ENCODE results near the gene MICAL3. TPM values are rescaled to one million over a fixed set of nuclear protein-coding genes. Genes with fewer than 3 reads are reported as not detected.

MICAL3 gene
- polyA plus RNA-seq, 4 donors = 3.2 to 31.4 (median 10.0) TPM

- 91 to 94% (median 94%) methylated on average over 22 of the region's 22 CpGs for WGBS, 3 donors
- FAIRE-seq = no peak
- no peaks in the 10 kb centered on the region for H3K27me3 ChIP-seq (ENCODE audit: control insufficient read depth in 3 of 3, insufficient read depth in 3 of 3, low read length in 3 of 3)
- H3K4me3 ChIP-seq (ENCODE audit: low read depth in 1 of 3, low read length in 3 of 3) = no peak overlapping the region
- peaks cover 2 to 57% (median 8%) of the 10 kb centered on the region in 3 donors for H3K36me3 ChIP-seq (ENCODE audit: control insufficient read depth in 3 of 3, insufficient read depth in 2 of 3, low read depth in 1 of 3, low read length in 3 of 3)
- peaks cover 0 to 11% (median 0%) of the 10 kb centered on the region in 3 donors for H3K4me1 ChIP-seq (ENCODE audit: control insufficient read depth in 3 of 3, insufficient read depth in 2 of 3, low read depth in 1 of 3, low read length in 2 of 3)
- no peaks in the 10 kb centered on the region for H3K9me3 ChIP-seq (ENCODE audit: control insufficient read depth in 2 of 2, insufficient read depth in 1 of 2, low read depth in 1 of 2, low read length in 1 of 2)
- DNase-seq = no peak
- no peak overlapping the region for H3K27ac ChIP-seq (ENCODE audit: low read depth in 1 of 3, low read length in 2 of 3)
These were observed 219.9 kb downstream of the MICAL3 start for GRCh38 chr22:17804331-17805080.

DNA sequence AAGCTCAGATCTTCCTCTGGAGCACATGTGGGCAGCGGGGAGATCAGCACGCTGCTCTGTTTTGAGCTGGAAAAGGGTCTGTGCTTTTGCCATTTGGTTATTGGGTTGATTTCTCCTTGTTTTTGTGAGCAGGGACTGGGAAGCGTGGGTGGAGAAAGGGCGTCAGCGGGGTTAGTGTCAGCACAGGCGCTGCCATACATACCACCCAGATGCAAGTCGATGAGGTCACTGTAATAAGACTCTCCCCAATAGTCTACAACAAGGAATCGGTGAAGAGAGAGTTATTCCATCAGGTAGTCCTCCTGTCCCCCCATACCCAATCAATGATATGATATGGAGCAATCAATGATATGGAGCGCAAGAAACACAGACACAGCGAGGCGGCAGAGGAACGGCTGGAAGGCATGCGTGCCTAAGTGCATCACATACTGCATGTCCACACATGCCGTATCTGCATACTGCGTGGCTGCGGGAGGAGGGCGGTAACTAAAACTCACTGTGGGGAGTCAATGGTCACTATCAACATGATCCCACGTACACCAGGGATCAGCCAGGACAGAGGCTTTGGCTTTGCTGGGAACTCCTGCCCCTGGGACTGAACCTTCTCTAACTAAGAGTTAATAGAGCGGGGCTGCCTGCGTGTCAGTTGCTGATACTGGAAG is 220.6 kb downstream of the MICAL3 start:
- Histone ChIP-seq H3K4me3 (ENCODE audit: low read depth in 1 of 3, low read length in 3 of 3) (no peak overlapping the region), H3K36me3 (ENCODE audit: control insufficient read depth in 3 of 3, insufficient read depth in 2 of 3, low read depth in 1 of 3, low read length in 3 of 3) (peaks cover 2 to 50% (median 6%) of the 10 kb centered on the region in 3 donors), H3K27ac (ENCODE audit: low read depth in 1 of 3, low read length in 2 of 3) (no peak overlapping the region), H3K27me3 (ENCODE audit: control insufficient read depth in 3 of 3, insufficient read depth in 3 of 3, low read length in 3 of 3) (no peaks in the 10 kb centered on the region), H3K4me1 (ENCODE audit: control insufficient read depth in 3 of 3, insufficient read depth in 2 of 3, low read depth in 1 of 3, low read length in 2 of 3) (peaks cover 0 to 13% (median 0%) of the 10 kb centered on the region in 3 donors), H3K9me3 (ENCODE audit: control insufficient read depth in 2 of 2, insufficient read depth in 1 of 2, low read depth in 1 of 2, low read length in 1 of 2) (no peaks in the 10 kb centered on the region)
- DNase-seq = no peak
- WGBS, 3 donors = 94 to 97% (median 96%) methylated on average over 20 of the region's 20 CpGs
- FAIRE-seq = no peak

- Histone ChIP-seq H3K9me3 (ENCODE audit: control insufficient read depth in 2 of 2, insufficient read depth in 1 of 2, low read depth in 1 of 2, low read length in 1 of 2) (no peaks in the 10 kb centered on the region), H3K27ac (ENCODE audit: low read depth in 1 of 3, low read length in 2 of 3) (no peak overlapping the region), H3K27me3 (ENCODE audit: control insufficient read depth in 3 of 3, insufficient read depth in 3 of 3, low read length in 3 of 3) (no peaks in the 10 kb centered on the region), H3K4me3 (ENCODE audit: low read depth in 1 of 3, low read length in 3 of 3) (no peak overlapping the region), H3K36me3 (ENCODE audit: control insufficient read depth in 3 of 3, insufficient read depth in 2 of 3, low read depth in 1 of 3, low read length in 3 of 3) (peaks cover 0 to 44% (median 6%) of the 10 kb centered on the region in 3 donors), H3K4me1 (ENCODE audit: control insufficient read depth in 3 of 3, insufficient read depth in 2 of 3, low read depth in 1 of 3, low read length in 2 of 3) (peaks cover 0 to 13% (median 0%) of the 10 kb centered on the region in 3 donors)
- FAIRE-seq (no peak), DNase-seq (no peak)
- 84 to 90% (median 90%) methylated on average over 2 of the region's 2 CpGs for WGBS, 3 donors
These were observed 221.5 kb downstream of the MICAL3 start for GRCh38 chr22:17802822-17803221.

- 88 to 92% (median 89%) methylated on average over 10 of the region's 10 CpGs for WGBS, 3 donors
- H3K36me3 ChIP-seq (ENCODE audit: control insufficient read depth in 3 of 3, insufficient read depth in 2 of 3, low read depth in 1 of 3, low read length in 3 of 3) = peaks cover 0 to 43% (median 6%) of the 10 kb centered on the region in 3 donors
- FAIRE-seq = no peak
These were observed 221.9 kb downstream of the MICAL3 start for GRCh38 chr22:17802411-17802810.

GRCh38 chr22:17797721-17798559 is 226.4 kb downstream of the MICAL3 start:
- 81 to 92% (median 82%) methylated on average over 23 of the region's 23 CpGs for WGBS, 3 donors
- Histone ChIP-seq H3K27ac (ENCODE audit: low read depth in 1 of 3, low read length in 2 of 3) (no peak overlapping the region), H3K36me3 (ENCODE audit: control insufficient read depth in 3 of 3, insufficient read depth in 2 of 3, low read depth in 1 of 3, low read length in 3 of 3) (peaks cover 0 to 44% (median 2%) of the 10 kb centered on the region in 3 donors), H3K9me3 (ENCODE audit: control insufficient read depth in 2 of 2, insufficient read depth in 1 of 2, low read depth in 1 of 2, low read length in 1 of 2) (no peaks in the 10 kb centered on the region), H3K4me3 (ENCODE audit: low read depth in 1 of 3, low read length in 3 of 3) (no peak overlapping the region), H3K27me3 (ENCODE audit: control insufficient read depth in 3 of 3, insufficient read depth in 3 of 3, low read length in 3 of 3) (no peaks in the 10 kb centered on the region), H3K4me1 (ENCODE audit: control insufficient read depth in 3 of 3, insufficient read depth in 2 of 3, low read depth in 1 of 3, low read length in 2 of 3) (peaks cover 0 to 18% (median 0%) of the 10 kb centered on the region in 3 donors)
- DNase-seq (no peak), FAIRE-seq (no peak)

More at GRCh38 chr22:17802411-17802810, 221.9 kb downstream of the MICAL3 start:
- DNase-seq = no peak
- H3K27ac ChIP-seq (ENCODE audit: low read depth in 1 of 3, low read length in 2 of 3) = no peak overlapping the region
- no peak overlapping the region for H3K4me3 ChIP-seq (ENCODE audit: low read depth in 1 of 3, low read length in 3 of 3)
- H3K4me1 ChIP-seq (ENCODE audit: control insufficient read depth in 3 of 3, insufficient read depth in 2 of 3, low read depth in 1 of 3, low read length in 2 of 3) = peaks cover 0 to 13% (median 0%) of the 10 kb centered on the region in 3 donors
- H3K27me3 ChIP-seq (ENCODE audit: control insufficient read depth in 3 of 3, insufficient read depth in 3 of 3, low read length in 3 of 3) = no peaks in the 10 kb centered on the region
- H3K9me3 ChIP-seq (ENCODE audit: control insufficient read depth in 2 of 2, insufficient read depth in 1 of 2, low read depth in 1 of 2, low read length in 1 of 2) = no peaks in the 10 kb centered on the region

GRCh38 chr22:17796695-17797094 is 227.7 kb downstream of the MICAL3 start:
- WGBS, 3 donors = 91 to 99% (median 95%) methylated on average over 5 of the region's 5 CpGs
- peaks cover 0 to 20% (median 0%) of the 10 kb centered on the region in 3 donors for H3K4me1 ChIP-seq (ENCODE audit: control insufficient read depth in 3 of 3, insufficient read depth in 2 of 3, low read depth in 1 of 3, low read length in 2 of 3)
- no peak overlapping the region for H3K27ac ChIP-seq (ENCODE audit: low read depth in 1 of 3, low read length in 2 of 3)
- no peak overlapping the region for H3K4me3 ChIP-seq (ENCODE audit: low read depth in 1 of 3, low read length in 3 of 3)
- H3K27me3 ChIP-seq (ENCODE audit: control insufficient read depth in 3 of 3, insufficient read depth in 3 of 3, low read length in 3 of 3) = no peaks in the 10 kb centered on the region
- no peak for DNase-seq
- no peaks in the 10 kb centered on the region for H3K9me3 ChIP-seq (ENCODE audit: control insufficient read depth in 2 of 2, insufficient read depth in 1 of 2, low read depth in 1 of 2, low read length in 1 of 2)
- FAIRE-seq = no peak
- peaks cover 0 to 51% (median 0%) of the 10 kb centered on the region in 3 donors for H3K36me3 ChIP-seq (ENCODE audit: control insufficient read depth in 3 of 3, insufficient read depth in 2 of 3, low read depth in 1 of 3, low read length in 3 of 3)

- peaks cover 0 to 57% (median 0%) of the 10 kb centered on the region in 3 donors for H3K36me3 ChIP-seq (ENCODE audit: control insufficient read depth in 3 of 3, insufficient read depth in 2 of 3, low read depth in 1 of 3, low read length in 3 of 3)
- H3K4me1 ChIP-seq (ENCODE audit: control insufficient read depth in 3 of 3, insufficient read depth in 2 of 3, low read depth in 1 of 3, low read length in 2 of 3) = peaks cover 0 to 20% (median 0%) of the 10 kb centered on the region in 3 donors
- WGBS, 3 donors = 85 to 90% (median 88%) methylated on average over 32 of the region's 32 CpGs
- no peak overlapping the region for H3K4me3 ChIP-seq (ENCODE audit: low read depth in 1 of 3, low read length in 3 of 3)
- FAIRE-seq (no peak), DNase-seq (no peak)
- H3K9me3 ChIP-seq (ENCODE audit: control insufficient read depth in 2 of 2, insufficient read depth in 1 of 2, low read depth in 1 of 2, low read length in 1 of 2) = no peaks in the 10 kb centered on the region
- H3K27me3 ChIP-seq (ENCODE audit: control insufficient read depth in 3 of 3, insufficient read depth in 3 of 3, low read length in 3 of 3) = no peaks in the 10 kb centered on the region
- no peak overlapping the region for H3K27ac ChIP-seq (ENCODE audit: low read depth in 1 of 3, low read length in 2 of 3)
These were observed 228.5 kb downstream of the MICAL3 start for GRCh38 chr22:17795661-17796548.
